ENCODE measurements around the gene PROSER2.

The PROSER2 gene

GRCh38 chr10:11891776-11892486 is 68.8 kb downstream of the PROSER2 start:
- no peaks in the 10 kb centered on the region for H3K36me3 ChIP-seq
- H3K4me3 ChIP-seq (ENCODE audit: low read depth, low read length), result no peak overlapping the region
- no peaks in the 10 kb centered on the region for H3K27me3 ChIP-seq (ENCODE audit: insufficient read depth, low read depth, severe bottlenecking)
- no peak for DNase-seq
- no peaks in the 10 kb centered on the region for H3K9me3 ChIP-seq (ENCODE audit: severe bottlenecking)
- H3K27ac ChIP-seq, result no peak overlapping the region
- no peak for TF ChIP-seq CTCF (IDR thresholded peaks at IDR 0.05; ENCODE audit: low read depth, low read length)

DNA sequence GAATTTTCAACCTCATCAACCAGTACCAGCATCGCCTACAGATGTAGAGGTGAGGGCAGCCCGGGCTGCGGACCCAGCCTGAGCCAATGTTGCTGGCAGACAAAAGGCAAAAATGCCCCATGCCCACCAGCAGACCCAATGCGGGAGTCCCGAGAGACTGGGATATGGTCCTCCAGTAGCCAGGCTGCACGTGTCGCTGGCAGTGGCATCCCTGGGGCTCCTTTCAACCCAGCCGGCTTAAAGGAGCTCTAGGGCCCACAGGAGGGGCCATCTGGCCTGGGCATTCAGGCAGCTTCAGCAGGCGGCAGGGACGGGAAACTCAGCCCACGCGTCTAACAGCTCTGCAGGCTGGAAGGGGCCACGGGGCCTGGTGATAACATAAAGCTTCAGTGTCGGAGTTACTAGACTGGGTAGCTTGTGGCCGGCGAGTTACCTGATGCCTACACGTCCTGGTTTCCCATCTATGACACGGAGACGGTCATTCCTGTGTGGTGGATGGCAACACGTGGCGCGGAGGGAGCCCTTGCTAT is 70.7 kb downstream of the PROSER2 start:
- Histone ChIP-seq H3K9me3 (ENCODE audit: severe bottlenecking) (no peaks in the 10 kb centered on the region), H3K4me3 (ENCODE audit: low read depth, low read length) (no peak overlapping the region), H3K27me3 (ENCODE audit: insufficient read depth, low read depth, severe bottlenecking) (no peaks in the 10 kb centered on the region), H3K27ac (no peak overlapping the region), H3K36me3 (no peaks in the 10 kb centered on the region)
- no peak for DNase-seq
- TF ChIP-seq CTCF (IDR thresholded peaks at IDR 0.05; ENCODE audit: low read depth, low read length), result no peak

- H3K4me3 ChIP-seq (ENCODE audit: low read depth, low read length), result no peak overlapping the region
- no peak for DNase-seq
- no peak for TF ChIP-seq CTCF (IDR thresholded peaks at IDR 0.05; ENCODE audit: low read depth, low read length)
- H3K27ac ChIP-seq, result no peak overlapping the region
- no peaks in the 10 kb centered on the region for H3K9me3 ChIP-seq (ENCODE audit: severe bottlenecking)
- no peaks in the 10 kb centered on the region for H3K36me3 ChIP-seq
- H3K27me3 ChIP-seq (ENCODE audit: insufficient read depth, low read depth, severe bottlenecking), result no peaks in the 10 kb centered on the region
Measured at GRCh38 chr10:11894381-11895107, 71.4 kb downstream of the PROSER2 start.

- no peak for DNase-seq
- no peak for TF ChIP-seq CTCF (IDR thresholded peaks at IDR 0.05; ENCODE audit: low read depth, low read length)
- H3K27me3 ChIP-seq (ENCODE audit: insufficient read depth, low read depth, severe bottlenecking), result no peaks in the 10 kb centered on the region
- H3K9me3 ChIP-seq (ENCODE audit: severe bottlenecking), result no peaks in the 10 kb centered on the region
- H3K36me3 ChIP-seq, result no peaks in the 10 kb centered on the region
- H3K4me3 ChIP-seq (ENCODE audit: low read depth, low read length), result no peak overlapping the region
- H3K27ac ChIP-seq, result no peak overlapping the region
Measured at GRCh38 chr10:11895108-11895466, 71.9 kb downstream of the PROSER2 start.

DNA sequence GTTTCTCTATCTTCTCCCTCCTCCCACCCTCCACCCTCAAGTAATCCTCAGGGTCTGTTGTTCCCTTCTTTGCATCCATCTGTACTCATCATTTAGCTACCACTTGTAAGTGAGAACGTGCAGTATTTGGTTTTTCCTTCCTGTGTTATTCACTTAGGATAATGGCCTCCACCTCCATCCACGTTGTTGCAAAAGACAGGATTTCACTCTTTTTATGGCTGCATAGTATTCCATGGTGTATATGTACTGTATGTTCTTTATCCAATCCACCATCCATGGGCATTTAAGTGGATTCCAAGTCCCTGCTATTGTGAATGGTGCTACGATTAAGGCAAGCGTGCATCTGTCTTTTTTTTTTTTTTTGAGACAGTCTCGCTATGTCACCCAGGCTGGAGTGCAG is 72.4 kb downstream of the PROSER2 start:
- Histone ChIP-seq H3K4me3 (ENCODE audit: low read depth, low read length) (no peak overlapping the region), H3K9me3 (ENCODE audit: severe bottlenecking) (no peaks in the 10 kb centered on the region), H3K36me3 (no peaks in the 10 kb centered on the region), H3K27ac (no peak overlapping the region), H3K27me3 (ENCODE audit: insufficient read depth, low read depth, severe bottlenecking) (no peaks in the 10 kb centered on the region)
- TF ChIP-seq CTCF (IDR thresholded peaks at IDR 0.05; ENCODE audit: low read depth, low read length), result no peak
- no peak for DNase-seq
